ENCODE measurements around the gene S100A13.

GRCh38 chr1:153655333-153655732 lies 28.0 kb upstream of the S100A13 start:
- TF ChIP-seq, protein P1, sequence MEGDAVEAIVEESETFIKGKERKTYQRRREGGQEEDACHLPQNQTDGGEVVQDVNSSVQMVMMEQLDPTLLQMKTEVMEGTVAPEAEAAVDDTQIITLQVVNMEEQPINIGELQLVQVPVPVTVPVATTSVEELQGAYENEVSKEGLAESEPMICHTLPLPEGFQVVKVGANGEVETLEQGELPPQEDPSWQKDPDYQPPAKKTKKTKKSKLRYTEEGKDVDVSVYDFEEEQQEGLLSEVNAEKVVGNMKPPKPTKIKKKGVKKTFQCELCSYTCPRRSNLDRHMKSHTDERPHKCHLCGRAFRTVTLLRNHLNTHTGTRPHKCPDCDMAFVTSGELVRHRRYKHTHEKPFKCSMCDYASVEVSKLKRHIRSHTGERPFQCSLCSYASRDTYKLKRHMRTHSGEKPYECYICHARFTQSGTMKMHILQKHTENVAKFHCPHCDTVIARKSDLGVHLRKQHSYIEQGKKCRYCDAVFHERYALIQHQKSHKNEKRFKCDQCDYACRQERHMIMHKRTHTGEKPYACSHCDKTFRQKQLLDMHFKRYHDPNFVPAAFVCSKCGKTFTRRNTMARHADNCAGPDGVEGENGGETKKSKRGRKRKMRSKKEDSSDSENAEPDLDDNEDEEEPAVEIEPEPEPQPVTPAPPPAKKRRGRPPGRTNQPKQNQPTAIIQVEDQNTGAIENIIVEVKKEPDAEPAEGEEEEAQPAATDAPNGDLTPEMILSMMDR (conservative IDR thresholded peaks at IDR 0.05; ENCODE audit: low read length): no peak
- no peak for TF ChIP-seq EZH2phosphoT487 (IDR thresholded peaks at IDR 0.05; ENCODE audit: borderline replicate concordance, low read depth, low read length)

All from OCI-LY7 (cell line).